Omental fat pad (tissue), 4 donors: ENCODE results near the gene RHNO1. TPM values are rescaled to one million over a fixed set of nuclear protein-coding genes. Genes with fewer than 3 reads are reported as not detected.
"Not testable (repeated sequence)": the region's sequence is repeated elsewhere in the genome, so short reads cannot be mapped to it uniquely, and the experiment has no call there.

ENCODE experiments used
- ATAC-seq: fragments of 150-250 bp; one replicate; pipeline ENCODE4 v1.9.1; 2016; ENCODE audit warnings: mild to moderate bottlenecking, moderate library complexity; ENCODE audit not compliant: low FRiP score
- DNase-seq: peaks from one replicate; pipeline ENCODE4 v3.0.0-alpha.2; 2019; ENCODE audit warnings: low spot score
- CTCF ChIP-seq, 3 donors: fragments of 450-650 bp; IDR thresholded peaks; one replicate each; pipeline ENCODE4 v1.5.1; 2016 to 2017; ENCODE audit warnings: antibody characterized with exemption in 3 of 3, mild to moderate bottlenecking in 3 of 3, moderate library complexity in 2 of 3
- total RNA-seq, 4 donors: library from RNA; depleted of rRNA; stranded (reverse); fragments of >200 nt; gene quantifications; one replicate each; pipeline ENCODE4 v1.1.0, GENCODE V29; 2016

The RHNO1 gene
- total RNA-seq, 4 donors from 2014 or later = 4.6 to 8.8 (median 6.1) TPM

DNA sequence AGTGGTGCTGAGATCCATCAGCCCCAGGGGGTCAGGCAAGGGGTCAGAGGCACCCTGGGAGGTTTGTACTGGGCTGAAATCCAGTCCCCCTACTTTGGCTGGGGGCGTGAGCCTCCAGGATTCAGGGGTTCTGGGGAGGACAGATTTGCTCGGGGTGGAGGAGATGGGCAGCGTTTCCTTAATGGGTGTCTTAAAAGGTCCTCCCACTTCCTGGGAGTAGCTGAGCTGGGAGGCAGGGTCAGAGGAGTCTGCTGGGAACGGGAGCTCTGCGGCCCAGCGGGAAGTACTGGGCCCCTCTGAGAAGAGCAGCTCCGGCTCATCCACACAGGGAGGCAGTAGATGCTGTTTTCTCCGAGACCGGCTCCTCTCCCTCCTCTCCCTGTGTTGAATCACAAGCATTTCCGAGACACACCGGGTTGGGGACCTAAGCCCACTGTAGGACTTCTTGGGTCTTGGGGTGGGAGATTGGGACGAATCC is 18.0 kb upstream of the RHNO1 start:
- ATAC-seq = no peak
- DNase-seq = no peak
- no peak for TF ChIP-seq CTCF (IDR thresholded peaks at IDR 0.05)

DNA sequence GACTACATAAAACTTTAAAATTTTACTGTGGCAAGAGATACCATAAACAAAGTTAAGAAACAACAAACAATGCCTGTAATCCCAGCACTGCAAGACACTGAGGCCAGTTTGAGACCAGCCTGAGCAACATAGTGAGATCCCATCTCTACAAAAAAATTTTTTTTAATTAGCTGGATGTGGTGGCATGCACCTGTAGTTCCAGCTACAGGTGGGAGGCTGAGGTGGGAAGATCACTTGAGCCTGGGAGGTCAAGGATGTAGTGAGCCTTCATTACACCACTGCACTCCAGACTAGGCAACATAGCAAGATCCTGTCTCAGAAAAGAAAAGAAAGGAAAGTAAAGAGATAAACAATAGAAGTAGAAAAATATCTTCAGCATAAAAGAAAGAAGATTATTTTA is 16.9 kb upstream of the RHNO1 start:
- ATAC-seq (no peak), DNase-seq (no peak)
- no peak for TF ChIP-seq CTCF (IDR thresholded peaks at IDR 0.05)

DNA sequence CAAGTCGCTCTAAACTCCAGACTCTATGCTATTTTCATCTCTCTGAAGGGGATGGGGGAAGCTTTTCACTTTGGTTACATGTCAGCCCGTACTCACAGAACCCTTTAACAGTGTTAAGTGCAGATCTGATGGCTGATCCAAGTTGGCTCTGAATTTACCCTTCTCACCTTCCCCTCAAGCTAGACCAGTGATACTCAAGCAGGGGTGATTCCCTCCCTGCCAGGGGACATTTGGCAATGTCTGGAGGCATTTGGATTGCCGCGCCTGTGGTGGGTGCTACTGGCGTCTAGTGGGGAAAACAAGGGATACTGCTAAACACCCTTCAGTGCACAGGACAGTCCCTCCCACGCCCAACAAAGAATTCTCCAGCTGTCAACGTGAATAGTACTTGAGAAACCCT is 14.1 kb upstream of the RHNO1 start:
- no peak for TF ChIP-seq CTCF (IDR thresholded peaks at IDR 0.05)
- DNase-seq (no peak), ATAC-seq (no peak)

DNA sequence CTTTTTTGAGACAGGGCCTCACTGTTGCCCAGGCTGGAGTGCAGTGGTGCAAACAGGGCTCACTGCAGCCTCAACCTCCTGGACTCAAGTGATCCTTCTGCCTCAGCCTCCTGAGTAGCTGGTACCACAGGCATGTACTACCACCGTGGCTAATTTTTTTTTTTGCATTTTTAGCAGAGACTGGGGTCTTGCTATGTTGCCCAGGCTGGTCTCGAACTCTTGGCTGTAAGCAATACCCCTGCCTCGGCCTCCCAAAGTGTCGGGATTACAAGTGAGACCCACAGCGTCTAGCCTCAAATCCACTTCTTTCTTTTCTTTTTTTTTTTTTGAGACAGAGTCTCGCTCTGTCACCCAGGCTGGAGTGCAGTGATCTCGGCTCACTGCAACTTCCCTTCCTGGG is 13.6 kb upstream of the RHNO1 start:
- not testable (repeated sequence) for DNase-seq, ATAC-seq

DNA sequence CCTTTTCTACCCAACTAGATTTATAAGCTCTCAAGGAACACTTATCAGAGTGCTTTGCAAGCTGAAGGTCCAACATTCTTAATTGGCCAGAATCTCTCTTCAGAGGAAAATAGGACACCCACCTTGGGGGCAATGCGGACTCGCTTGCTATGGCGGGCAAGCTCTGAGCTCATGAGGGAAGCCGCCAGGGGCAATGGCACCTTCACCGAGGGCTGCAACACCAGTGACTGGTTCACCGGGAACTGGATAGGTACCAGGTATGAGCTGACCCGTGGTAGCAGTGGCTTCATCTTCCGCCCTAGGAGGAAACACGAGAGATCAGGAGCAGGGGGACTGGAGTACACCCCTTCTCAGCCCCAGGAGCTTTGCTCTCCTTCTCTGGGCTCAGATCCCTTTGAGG is 12.8 kb upstream of the RHNO1 start:
- ATAC-seq (no peak), DNase-seq (no peak)
- no peak for TF ChIP-seq CTCF (IDR thresholded peaks at IDR 0.05)

- DNase-seq, ATAC-seq: not testable (repeated sequence)
These were observed 7.9 kb upstream of the RHNO1 start for GRCh38 chr12:2868986-2869632.

DNA sequence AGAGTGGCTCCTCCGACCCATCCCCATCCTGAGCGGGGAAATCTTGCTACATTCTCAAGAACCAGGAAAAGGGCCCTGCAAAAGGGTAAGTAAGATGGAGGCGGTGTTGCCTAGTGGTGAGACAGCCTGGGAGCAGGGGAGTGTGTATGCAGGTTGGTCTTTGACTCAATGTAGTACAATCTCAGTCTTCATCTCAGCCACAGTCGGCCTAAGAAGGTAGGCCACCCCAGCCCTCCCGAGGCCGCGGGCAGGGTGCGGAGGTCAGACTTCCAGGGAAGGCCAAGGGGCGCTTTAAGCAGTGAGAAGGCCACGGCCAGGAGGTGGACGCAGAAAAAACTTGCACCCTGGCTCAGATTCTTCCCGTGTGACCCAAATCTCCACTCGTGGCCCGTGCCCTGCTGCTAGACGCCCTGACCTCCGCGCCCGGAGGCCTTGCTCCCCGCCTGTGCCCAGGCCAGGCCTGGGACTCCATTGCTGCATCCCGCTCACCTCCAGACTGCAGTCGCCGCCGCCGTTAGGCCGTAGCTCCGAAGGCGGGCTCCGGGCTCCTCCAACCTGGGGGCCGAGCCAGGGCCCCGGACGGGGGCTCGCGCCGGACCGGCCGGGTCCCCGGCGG is 484 bp upstream of the RHNO1 start:
- no peak for DNase-seq
- ATAC-seq = peak; percentile 48
- no peak for TF ChIP-seq CTCF (IDR thresholded peaks at IDR 0.05)

DNA sequence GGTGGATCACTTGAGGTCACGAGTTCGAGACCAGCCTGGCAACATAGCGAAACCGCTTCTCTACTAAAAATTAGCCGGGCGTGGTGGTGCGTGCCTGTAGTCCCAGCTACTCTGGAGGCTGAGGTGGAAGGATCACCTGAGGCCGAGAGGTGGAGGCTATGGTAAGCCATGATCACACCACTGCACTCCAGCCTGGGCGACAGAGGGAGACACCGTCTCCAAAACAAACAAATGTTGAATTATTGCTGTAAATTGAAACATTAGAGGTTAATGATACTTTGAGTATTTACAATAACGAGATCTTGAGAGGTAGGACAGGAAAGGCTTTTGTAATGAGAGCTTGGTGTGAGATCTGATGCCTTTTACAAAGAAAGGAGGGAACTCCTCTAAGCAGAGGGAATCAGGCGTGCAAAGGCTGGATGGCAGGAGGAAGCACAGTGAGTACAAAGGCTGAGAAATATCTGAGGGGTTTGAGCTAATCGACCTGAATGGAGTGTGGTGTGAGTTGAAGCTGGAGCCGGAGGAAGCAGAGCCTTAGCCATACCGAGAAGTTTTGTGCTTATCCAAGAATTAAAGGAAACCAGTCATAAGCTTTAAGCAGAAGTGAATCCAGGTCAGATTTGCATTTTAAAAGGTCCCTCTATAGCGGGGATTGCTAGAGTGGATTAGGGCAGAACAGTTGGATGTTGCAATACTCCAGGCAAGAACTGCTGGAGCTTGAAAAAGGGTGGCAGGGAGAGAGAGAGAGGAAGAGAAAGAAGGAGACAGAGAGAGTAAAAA is 1.1 kb downstream of the RHNO1 start:
- no peak for DNase-seq
- peak; percentile 14 for ATAC-seq
- no peak for TF ChIP-seq CTCF (IDR thresholded peaks at IDR 0.05)
